Measurements from ENCODE around the gene CACNG7. TPM values are rescaled to one million over a fixed set of nuclear protein-coding genes. Genes with fewer than 3 reads are reported as not detected.

CACNG7 gene
- total and polyA plus RNA-seq, 10 of the 15 experiments (the other 5 are each of a cell fraction or from before 2014, with no cell fraction given) = not detected

DNA sequence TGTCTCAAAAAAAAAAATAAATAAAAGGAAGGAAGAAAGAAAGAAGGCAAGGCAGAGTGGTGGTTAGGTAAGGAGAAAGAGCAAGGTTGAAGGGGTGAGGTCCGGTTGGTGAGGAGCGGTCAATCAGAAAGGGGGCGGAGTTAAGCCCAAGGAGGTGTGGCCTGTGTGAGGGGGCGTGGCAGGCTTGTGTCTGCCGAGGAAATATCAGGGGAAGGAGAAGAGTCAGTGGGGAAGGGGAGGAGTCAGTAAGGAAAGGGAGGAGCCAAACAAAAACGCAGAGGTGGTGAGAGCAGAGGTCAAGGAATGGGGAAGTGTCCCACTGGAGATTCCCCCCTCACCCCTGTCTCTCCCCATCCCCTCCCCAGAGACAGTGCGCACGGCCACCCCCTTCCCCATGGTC, 5.9 kb downstream of the CACNG7 start:
- DNase-seq (ENCODE audit: low read depth, low spot score) (no peak), ATAC-seq (no peak), FAIRE-seq (no peak)
- WGBS (ENCODE audit: insufficient coverage, insufficient replicate concordance, low lambda C conversion rate, missing lambda C conversion rate) = 42% methylated on average over 6 of the region's 8 CpGs
- ChIA-PET RAD21 (ENCODE audit: unreplicated experiment) (no interaction called here), CTCF (no interaction called here), SMC1A (ENCODE audit: uncharacterized antibody, unreplicated experiment) (interaction anchor here (0.6 kb wide), 1 partner anchor 1434 kb away, joined by 3 read pairs; no protein-coding TSS in a partner anchor), POLR2A (no interaction called here)
- Histone ChIP-seq H3K4me3 (no peak overlapping the region), H3K36me3 (ENCODE audit: control insufficient read depth in 2 of 2, insufficient read depth in 2 of 2, low read length in 1 of 2) (no peaks in the 10 kb centered on the region), H3K9me3 (replicated peaks; ENCODE audit: control insufficient read depth, insufficient read depth, low read length) (no peaks in the 10 kb centered on the region; the same call in 2 of the 3 replicates), H3K9ac (ENCODE audit: control insufficient read depth, insufficient read depth, low read length) (no peak overlapping the region), H3K27ac (ENCODE audit: control insufficient read depth, insufficient read depth) (no peak overlapping the region), H3K4me1 (ENCODE audit: control insufficient read depth, insufficient read depth, low read length) (no peaks in the 10 kb centered on the region), H3K4me2 (ENCODE audit: control insufficient read depth, insufficient read depth) (no peak overlapping the region), H3K79me2 (ENCODE audit: control insufficient read depth, insufficient read depth, low read length) (no peaks in the 10 kb centered on the region), H4K20me1 (ENCODE audit: control insufficient read depth, insufficient read depth) (no peaks in the 10 kb centered on the region), H3K27me3 (replicated peaks in 1 of 2; ENCODE audit: control insufficient read depth in 2 of 2, insufficient read depth in 2 of 2, low read length in 1 of 2) (no peaks in the 10 kb centered on the region), H2AFZ (ENCODE audit: control insufficient read depth, low read depth, low read length) (no peak overlapping the region)
- BruUV-seq (replicated peaks) = no TSS peak
- intact Hi-C loops (cut with micrococcal nuclease; ENCODE audit: unreplicated experiment) = no loop called here
- in situ Hi-C loops (cut with MboI) = no loop called here
- no peak for TF ChIP-seq CREB1 (IDR thresholded peaks at IDR 0.05; ENCODE audit: low read depth)
- no peak for TF ChIP-seq BACH1 (IDR thresholded peaks at IDR 0.05; ENCODE audit: borderline replicate concordance)
- no peak for TF ChIP-seq ZNF274 (IDR thresholded peaks at IDR 0.05; ENCODE audit: insufficient read depth, insufficient read length)
- TF ChIP-seq, protein P1, sequence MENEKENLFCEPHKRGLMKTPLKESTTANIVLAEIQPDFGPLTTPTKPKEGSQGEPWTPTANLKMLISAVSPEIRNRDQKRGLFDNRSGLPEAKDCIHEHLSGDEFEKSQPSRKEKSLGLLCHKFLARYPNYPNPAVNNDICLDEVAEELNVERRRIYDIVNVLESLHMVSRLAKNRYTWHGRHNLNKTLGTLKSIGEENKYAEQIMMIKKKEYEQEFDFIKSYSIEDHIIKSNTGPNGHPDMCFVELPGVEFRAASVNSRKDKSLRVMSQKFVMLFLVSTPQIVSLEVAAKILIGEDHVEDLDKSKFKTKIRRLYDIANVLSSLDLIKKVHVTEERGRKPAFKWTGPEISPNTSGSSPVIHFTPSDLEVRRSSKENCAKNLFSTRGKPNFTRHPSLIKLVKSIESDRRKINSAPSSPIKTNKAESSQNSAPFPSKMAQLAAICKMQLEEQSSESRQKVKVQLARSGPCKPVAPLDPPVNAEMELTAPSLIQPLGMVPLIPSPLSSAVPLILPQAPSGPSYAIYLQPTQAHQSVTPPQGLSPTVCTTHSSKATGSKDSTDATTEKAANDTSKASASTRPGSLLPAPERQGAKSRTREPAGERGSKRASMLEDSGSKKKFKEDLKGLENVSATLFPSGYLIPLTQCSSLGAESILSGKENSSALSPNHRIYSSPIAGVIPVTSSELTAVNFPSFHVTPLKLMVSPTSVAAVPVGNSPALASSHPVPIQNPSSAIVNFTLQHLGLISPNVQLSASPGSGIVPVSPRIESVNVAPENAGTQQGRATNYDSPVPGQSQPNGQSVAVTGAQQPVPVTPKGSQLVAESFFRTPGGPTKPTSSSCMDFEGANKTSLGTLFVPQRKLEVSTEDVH (IDR thresholded peaks at IDR 0.05; ENCODE audit: low read depth, partially characterized antibody) = no peak
- TF ChIP-seq, protein P2, sequence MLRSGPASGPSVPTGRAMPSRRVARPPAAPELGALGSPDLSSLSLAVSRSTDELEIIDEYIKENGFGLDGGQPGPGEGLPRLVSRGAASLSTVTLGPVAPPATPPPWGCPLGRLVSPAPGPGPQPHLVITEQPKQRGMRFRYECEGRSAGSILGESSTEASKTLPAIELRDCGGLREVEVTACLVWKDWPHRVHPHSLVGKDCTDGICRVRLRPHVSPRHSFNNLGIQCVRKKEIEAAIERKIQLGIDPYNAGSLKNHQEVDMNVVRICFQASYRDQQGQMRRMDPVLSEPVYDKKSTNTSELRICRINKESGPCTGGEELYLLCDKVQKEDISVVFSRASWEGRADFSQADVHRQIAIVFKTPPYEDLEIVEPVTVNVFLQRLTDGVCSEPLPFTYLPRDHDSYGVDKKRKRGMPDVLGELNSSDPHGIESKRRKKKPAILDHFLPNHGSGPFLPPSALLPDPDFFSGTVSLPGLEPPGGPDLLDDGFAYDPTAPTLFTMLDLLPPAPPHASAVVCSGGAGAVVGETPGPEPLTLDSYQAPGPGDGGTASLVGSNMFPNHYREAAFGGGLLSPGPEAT (IDR thresholded peaks at IDR 0.05; ENCODE audit: low read depth) = no peak
- no peak for TF ChIP-seq TAF1 (IDR thresholded peaks at IDR 0.05; ENCODE audit: borderline replicate concordance, low read depth, low read length)

Measured in GM12878 (cell line).